GM19023 (cell line): Measurements from ENCODE around the gene SELENOS.

Experiments used
- ATAC-seq: cut with Tn5 transposase; IDR thresholded peaks from one replicate; pipeline ENCODE4 v1.9.1; 2021; ENCODE audit warnings: mild to moderate bottlenecking, moderate library complexity; ENCODE audit not compliant: unreplicated experiment

SELENOS gene

DNA sequence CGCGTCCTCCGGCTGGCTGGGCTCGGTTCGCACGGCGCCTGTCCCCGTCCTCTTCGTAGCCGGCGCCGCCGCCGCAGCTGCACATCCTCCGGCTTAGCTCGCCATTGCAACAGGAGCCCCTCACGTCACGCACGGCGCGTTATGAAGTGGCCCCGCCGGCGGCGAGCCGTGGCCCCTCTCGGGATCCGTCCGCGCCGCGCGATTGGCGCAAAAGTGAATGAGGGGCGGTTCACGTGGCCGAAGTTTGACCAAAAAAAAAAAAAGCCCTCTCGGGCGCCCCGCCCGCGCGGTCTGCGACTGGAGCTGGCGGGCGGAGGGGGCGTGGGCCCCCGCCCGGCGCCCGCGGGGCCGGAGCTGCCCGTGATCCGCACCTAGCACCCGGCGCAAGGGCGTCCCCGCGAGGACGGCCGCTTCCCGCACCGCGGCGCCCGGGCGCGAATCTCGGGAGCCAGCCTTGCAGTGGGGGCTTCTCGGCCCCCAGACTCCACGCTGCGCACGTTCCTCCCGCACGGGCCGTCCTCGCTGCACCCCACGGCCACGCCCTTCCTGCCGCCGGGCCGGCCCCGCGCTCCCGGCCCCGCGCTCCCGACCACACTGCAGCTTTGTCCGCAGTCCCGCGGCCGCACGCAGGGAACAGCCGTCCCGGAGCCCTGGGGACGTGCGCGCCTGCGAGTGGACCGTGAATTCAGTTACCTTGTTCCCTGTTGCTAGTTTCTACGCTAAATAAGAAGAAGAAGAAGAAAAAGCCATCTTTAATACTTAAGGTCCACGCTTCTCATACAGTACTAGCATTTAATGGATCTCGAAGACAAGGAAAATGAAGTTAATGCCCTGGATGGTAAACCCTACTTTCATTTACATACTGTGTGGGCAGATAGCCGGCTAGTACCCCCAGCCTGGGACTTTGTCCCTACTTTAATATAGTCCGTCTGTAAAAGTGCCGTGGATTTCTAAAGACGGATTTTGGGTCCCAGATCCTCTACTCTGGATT is 25.2 kb downstream of the SELENOS start, which contains the start of gene CHSY1:
TSS of gene CHSY1 (minus strand) at position 219 of the 991 bp plus-strand sequence. CDS start 592 bp downstream, outside the sequence.
- peak; percentile 70 for ATAC-seq

DNA sequence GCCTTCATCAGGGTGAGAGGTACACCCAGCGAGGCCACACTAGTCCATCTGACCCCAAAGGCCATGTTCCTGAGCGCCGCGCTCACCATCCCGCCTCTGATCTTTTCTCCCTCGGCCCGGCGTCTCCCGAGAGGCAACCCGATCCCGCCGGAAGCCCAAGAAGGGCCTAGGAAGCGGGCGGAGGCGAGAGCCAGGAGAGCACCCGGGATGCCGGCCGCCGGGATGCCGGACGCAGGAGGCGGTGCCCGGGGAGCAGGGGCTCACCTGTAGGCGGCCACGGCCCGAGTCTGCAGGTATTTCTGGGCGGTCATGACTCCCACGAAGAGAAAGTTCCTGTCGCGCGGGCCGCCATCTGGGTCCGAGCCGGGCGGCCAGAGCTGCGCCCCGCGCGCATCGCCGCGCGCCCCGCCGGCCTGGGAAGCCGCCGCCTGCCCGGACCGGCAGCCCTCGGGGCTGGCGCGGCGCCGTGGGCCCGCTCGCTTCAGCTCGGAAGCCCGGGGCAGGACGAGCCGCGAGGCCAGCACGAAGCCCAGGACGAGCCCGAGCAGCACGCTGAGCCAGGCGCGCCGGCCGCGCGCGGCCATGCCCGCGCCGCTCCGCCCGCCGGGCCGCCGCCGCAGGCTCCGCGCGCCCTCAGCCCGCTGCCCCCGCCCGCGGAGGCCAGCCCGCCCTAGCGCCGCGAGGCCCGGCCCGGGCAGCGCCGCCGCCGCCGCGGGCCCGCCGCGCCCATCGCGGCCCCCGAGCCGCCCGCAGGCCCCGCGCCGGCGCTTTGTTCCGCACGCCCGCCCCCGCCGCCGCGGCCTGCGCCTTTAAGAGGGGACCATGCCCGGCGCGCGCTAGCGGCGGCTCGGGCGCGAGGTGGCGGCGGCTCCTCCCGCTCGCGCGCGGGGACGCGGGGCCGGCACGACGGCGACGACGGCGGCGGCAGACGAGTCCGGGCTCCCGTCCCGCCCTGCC is 26.1 kb downstream of the SELENOS start:
- ATAC-seq: peak; percentile 37

GRCh38 chr15:101250341-101250831 is 26.9 kb downstream of the SELENOS start:
- ATAC-seq: no peak

- ATAC-seq: no peak
Observed at GRCh38 chr15:101248274-101248673, 29.0 kb downstream of the SELENOS start.

GRCh38 chr15:101246824-101247745 is 30.2 kb downstream of the SELENOS start:
- no peak for ATAC-seq

DNA sequence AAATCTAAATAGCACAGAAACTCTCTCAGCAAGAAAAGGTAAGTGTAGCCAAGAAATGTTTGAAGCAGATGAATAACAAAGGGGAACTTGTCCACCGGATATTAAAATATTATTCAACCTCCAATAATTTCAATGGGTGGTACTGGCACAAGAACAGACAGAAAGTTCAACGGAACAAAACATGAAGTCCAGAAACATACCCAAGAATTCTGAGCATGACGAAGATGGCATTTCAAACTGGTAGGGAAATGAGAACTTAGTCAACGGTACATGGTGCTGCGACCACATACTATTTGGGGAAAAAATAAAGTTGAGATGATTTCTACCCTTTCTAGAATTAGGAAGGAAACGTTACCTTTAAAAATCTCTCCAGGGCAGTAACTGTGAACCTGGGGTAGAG is 30.9 kb downstream of the SELENOS start:
- no peak for ATAC-seq

DNA sequence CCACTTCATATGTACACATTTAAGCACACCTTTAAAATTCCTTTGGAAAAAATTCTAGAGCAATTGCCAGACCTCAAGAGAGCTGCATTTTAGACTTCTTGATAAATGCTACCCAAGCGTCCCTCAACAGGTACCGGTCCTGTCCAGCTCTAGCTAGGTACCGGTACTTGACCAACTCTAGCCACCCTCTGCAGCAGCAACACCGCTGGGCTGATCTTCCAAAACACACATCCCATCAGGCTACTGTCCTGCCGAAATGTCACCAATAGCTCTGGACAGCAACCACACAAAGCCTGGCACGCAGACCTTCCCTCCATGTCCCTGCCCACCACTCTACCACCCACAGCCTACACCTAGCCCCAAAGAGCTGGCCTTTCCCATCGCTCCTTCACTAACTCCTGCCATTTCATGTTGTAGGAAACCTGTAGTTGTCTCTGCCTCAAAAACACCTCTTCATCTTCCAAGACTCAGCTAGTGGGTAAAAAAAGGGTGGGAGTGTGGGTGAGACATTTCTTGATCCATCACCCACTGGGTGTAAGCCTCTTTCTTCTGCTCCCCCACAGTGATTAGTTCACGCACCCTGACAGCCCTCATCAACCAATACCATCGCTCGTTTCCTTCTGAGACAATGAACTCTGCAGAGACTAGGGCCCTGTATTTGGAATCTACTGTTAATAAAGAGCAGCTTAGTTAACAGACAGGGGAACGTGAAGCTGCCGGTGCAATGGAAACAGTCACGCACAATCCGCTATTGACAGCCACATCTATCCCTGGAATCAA is 32.2 kb downstream of the SELENOS start:
- ATAC-seq: no peak

- no peak for ATAC-seq
Observed at GRCh38 chr15:101244036-101244781, 33.1 kb downstream of the SELENOS start.

DNA sequence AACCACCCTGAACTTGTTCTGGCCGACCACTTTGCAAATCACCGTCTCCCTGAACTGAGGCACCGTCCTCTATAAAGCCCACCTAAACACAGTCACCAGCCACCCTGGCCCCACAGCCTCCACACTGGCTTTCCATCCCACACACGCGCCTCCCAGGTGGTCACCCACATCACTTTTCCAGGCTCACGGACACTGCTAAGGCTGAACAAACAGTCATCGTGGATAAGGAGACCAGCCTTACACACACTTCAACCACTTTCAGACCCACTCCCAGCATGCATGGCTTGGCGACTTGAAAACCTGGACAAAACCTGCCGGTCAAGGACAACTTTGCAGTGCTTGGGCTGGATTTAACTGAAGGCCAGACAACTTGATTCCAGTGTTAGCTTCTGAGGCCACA is 33.9 kb downstream of the SELENOS start:
- ATAC-seq: no peak

GRCh38 chr15:101242999-101243336 is 34.3 kb downstream of the SELENOS start:
- no peak for ATAC-seq

- ATAC-seq: peak; percentile 78
Observed at GRCh38 chr15:101242160-101242998, 34.9 kb downstream of the SELENOS start.

DNA sequence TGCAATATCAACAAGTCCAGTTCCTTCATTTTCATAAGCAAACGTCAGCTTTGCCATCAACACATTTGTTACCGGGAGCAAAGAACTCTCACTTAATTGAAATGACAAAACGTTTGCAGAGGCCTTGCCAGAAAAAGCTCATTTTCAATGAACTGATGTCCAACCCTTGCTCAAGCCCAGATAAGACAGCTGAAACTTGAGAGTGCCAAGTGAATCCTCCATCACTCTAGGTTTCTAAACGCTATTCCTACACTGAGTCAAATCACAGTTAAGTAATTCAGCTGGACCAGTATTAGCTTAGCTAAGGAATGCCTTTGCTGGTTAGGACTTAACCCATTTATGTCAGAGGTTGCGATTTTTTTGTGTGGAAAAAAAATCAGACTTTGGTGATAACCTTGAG is 36.9 kb downstream of the SELENOS start:
- ATAC-seq: no peak

DNA sequence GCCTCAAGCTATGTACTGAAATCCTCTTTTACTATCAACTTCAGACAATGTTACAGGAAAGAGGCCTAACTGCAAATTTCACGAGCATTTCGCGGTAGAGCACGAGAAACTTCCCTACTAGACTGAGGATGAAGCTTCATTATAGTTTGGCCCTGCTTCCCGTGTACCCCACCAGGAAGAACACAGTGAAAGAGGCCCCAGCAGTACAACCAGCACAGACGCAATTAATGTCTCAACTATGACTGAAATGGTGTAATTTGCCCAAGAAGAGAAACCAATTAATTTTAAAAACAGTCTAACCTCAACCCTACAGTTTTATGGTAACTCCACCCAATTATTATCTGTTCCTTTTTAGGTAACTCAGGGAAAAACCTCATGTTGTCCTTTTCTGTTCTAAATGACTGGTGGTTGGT is 37.6 kb downstream of the SELENOS start:
- no peak for ATAC-seq

GRCh38 chr15:101237251-101237650 is 40.0 kb downstream of the SELENOS start:
- ATAC-seq: no peak

DNA sequence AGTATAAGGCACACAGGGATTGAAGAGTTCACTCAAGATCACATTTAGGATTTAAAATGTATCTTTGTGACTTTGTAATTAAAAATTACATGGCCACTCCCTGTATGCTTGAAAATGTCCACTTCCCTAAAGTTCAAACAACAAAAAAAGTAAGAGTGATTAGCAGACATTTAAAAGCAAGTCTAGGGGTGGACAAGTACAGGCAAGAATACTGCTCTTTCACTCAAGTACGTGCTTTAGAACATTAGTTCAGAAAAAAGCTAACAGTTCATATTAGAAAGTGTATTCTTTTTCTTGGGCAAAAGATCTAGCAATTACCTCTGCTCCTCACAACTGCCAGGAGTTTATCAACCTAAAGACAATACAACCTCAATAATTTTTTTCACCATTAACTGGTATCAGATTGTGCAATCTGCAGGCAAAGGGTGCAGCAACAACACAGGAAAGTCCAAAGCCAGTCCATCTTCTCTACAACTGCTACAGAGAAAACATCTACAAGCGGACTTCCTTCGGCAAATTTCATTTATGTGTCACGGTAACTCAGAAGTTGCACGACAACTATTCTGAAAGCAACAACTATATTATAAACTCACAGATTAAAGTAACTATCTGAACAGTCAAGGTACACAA is 43.5 kb downstream of the SELENOS start:
- ATAC-seq: no peak

GRCh38 chr15:101232677-101233076 is 44.6 kb downstream of the SELENOS start:
- no peak for ATAC-seq

GRCh38 chr15:101228313-101228712 is 49.0 kb downstream of the SELENOS start:
- ATAC-seq: no peak
